NCI-H82 treated with DMSO at 0.1 percent for 48 hours (cell line): ENCODE measurements around the gene GPBAR1.

Source experiments
- DNase-seq: peaks from one replicate; lab custom pipeline; 2025; ENCODE audit not compliant: unreplicated experiment; lab: John Stamatoyannopoulos, UW

The GPBAR1 gene, protein sequence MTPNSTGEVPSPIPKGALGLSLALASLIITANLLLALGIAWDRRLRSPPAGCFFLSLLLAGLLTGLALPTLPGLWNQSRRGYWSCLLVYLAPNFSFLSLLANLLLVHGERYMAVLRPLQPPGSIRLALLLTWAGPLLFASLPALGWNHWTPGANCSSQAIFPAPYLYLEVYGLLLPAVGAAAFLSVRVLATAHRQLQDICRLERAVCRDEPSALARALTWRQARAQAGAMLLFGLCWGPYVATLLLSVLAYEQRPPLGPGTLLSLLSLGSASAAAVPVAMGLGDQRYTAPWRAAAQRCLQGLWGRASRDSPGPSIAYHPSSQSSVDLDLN

DNA sequence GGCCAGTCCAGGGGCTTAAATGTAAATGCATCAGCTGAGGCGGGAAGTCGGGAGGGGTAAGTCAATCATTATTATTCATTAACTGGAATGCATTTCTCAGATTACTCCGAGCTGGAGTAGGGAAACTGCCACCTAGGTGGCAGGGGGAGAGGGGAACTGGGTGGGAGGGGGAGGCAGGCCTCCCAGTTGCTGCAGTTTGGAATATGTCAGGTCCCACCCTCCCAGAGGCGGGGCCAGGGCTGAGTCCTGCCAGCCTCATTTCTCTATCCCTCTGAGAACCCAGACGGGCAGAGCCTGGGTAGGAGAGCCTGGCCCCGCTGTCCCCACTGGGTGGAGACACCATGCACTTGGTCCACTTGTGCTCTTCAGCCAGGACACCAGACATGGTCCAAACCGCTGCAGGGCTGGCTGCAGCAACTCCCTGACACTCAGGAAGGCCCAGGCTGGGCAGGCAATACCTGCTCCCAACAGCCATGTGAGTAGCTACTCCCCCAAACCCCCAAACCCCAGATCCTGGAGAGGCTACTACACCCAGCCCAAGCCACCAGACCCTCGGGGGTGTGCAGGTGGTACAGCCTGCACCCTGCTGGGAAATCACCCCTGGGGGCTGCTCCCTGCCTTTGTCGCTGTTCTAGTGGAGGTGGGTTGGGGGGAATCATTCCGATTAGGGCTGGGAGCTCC lies at the start of gene GPBAR1:
Gene GPBAR1 (plus strand): TSS at position 274 of the 681 bp plus-strand sequence. CDS start 1,710 bp downstream, outside the sequence.
- DNase-seq: peak; percentile 10

GRCh38 chr2:218214116-218214515 lies 46.7 kb upstream of the GPBAR1 start:
- DNase-seq: no peak

- no peak for DNase-seq
Measured at GRCh38 chr2:218216336-218216673, 44.5 kb upstream of the GPBAR1 start.

GRCh38 chr2:218216674-218217359 lies 44.0 kb upstream of the GPBAR1 start, which contains the start of gene ARPC2:
TSS of gene ARPC2 (plus strand) at chr2:218217189. CDS start at chr2:218217471, 282 bp downstream.
- peak; percentile 70 for DNase-seq

DNA sequence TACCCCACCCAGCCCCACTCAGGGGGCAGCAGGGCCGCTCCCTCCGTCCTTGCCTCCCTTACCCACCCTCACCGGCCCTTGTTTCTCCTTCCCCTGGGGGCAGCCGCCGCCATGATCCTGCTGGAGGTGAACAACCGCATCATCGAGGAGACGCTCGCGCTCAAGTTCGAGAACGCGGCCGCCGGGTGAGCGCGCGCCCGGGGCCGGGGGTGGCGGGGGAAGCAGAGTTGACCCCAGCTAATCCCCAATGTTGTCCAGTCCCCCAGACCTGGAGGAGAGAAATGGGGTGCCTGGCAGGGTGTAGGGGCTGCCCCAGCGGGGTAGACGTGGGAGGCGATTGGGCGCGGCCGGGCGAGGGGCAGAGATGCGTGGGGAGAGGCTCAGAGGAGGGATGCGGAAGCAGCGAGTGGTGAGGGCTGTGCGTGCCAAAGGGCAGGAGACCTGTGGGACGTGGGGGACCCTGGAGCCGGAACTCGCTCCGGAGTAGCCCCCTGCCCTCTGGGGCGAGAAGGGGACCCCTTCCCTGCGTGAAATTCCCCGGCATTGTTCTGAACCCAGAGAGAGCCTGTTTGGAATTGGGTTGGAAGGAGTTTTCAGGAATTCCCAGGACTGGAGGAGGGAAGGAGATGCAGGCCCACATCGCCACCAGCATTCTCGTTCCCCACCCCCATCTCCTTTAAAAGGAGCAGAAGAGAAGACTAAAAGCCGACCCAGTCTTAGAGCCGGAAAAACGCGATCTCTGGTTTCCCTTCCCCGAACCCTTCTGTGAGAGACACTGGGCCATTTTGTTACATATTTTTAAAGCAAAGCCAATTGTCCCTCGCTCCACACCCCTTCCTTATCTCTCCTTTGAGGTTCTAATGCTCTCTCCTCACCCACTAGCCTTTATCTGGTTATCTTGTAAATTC lies 43.2 kb upstream of the GPBAR1 start:
- no peak for DNase-seq

DNA sequence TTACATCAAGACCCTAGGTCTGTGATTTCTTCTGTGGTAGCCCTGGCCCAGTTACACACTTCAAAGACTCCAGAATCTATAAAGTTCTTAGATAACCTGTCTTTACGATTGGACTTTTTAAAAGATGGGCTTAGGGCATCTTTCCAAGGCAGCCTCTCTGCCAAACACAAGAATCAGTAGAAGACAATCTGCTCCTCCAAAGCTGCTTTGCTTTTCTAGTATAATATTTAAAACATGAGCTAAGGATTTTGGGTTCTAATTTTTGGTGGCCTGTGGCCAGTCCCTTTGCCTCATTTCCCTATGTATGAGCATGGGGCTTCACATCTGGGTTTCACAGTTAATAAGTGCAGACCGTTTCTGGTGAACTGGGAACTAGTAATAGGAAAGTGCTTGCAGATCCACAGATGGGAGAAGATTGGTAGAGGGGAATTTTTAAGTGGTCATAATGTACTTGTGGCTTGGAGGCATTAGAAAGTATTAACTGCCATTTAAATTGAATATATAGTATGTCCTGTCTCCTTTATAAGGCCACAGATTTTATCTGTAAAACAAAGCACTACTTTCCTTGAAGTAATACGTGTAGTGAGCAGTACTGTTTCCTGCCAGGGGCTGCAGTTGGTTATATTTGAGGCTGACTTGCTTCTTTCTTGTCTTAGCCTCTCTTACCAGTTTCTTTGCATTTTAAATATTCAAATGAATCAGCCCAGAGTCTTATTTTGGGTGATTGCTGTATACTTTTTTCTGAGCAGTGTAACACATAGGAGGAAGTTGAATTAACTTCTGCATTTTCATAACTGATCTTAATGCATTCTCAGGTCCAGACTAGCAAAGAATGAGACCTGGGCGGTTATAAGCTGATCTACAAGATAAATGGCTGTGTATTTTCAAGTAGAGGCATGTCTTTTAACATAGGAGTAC lies 42.3 kb upstream of the GPBAR1 start:
- DNase-seq: no peak

GRCh38 chr2:218219934-218220333 lies 40.9 kb upstream of the GPBAR1 start:
- DNase-seq: no peak

GRCh38 chr2:218221000-218221399 lies 39.8 kb upstream of the GPBAR1 start:
- no peak for DNase-seq

- DNase-seq: no peak
Measured at GRCh38 chr2:218223046-218223445, 37.8 kb upstream of the GPBAR1 start.

DNA sequence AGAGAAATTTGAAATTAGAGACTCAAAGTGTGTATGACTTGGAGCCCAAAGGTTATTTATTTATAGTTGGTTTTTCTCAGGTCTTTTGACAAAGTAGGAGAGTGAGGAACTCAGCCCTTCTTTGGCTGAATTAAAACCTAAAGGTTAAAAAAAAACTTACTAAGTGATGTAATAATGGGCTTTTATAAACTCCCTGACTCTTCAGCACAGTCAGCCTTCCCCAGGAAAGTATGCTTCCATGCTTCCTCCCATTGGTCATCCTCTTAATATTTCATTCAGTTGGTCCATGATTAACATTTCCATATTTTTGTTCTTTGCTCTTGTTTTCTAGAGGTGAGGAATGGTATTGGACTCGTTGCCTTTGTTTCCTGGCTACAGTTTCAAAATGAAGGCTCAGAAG lies 36.6 kb upstream of the GPBAR1 start:
- no peak for DNase-seq

- no peak for DNase-seq
Measured at GRCh38 chr2:218226903-218227302, 33.9 kb upstream of the GPBAR1 start.

DNA sequence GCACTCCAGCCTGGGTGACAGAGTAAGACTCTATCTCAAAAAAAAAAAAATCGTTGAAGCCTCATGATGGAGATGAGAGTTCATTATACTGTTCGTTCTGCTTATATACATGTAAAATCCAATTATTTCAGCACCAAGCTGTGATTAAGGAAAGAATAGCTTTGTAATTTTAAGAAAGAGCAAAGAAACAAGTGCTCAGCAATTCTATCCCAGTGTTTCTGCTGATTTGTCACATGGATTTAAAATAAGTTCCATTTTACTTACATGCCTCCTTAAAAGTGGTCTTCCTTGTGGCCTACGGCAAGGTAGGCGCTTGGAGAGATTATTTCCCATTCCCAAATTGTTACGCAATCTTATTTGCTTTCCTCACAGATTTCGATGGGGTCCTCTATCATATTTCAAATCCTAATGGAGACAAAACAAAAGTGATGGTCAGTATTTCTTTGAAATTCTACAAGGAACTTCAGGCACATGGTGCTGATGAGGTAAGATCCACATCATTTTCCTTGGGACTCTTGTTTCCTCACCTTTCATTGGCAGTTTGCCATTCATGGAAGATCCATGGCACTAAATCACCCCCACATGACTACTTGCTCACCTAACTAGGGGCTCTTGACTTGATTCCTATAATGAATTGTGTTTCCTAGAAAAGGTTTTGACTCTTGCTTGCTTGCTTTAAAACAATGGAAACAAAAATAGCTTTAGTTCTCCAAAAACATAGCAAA lies 32.3 kb upstream of the GPBAR1 start:
- no peak for DNase-seq

DNA sequence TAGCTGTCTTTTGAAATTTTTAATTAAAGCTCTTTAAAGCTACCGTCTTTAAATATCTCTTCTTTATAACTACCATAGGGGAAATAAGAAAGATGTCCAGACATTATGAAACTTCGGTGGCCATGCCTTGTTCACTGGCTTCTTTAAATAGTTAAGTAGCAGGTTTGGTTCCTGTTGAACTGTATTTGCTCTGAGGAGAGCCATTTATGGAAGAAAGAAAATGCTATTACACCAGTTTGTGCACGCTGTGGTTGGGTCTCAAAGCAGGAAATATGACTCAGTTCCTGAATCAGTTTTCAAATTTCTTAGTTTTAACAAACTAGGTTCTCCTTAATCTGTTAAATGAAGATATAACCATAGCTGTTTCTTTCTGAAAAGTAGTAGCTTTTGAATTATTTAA lies 31.6 kb upstream of the GPBAR1 start:
- no peak for DNase-seq

DNA sequence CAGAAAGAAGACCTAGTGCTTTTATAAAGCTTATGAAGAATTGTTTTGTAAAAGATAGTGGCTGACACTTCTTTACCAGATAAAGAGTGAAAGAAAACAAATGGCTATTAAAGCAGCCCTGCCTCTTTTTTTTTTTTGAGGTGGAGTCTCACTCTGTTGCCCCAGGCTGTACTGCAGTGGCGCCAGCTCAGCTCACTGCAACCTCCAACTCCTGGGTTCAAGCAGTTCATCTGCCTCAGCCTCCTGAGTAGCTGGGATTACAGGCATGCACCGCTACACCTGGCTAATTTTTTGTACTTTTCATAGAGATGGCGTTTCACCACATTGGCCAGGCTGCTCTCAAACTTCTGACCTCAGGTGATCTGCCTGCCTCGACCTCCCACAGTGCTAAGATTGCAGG lies 31.0 kb upstream of the GPBAR1 start:
- DNase-seq: no peak

DNA sequence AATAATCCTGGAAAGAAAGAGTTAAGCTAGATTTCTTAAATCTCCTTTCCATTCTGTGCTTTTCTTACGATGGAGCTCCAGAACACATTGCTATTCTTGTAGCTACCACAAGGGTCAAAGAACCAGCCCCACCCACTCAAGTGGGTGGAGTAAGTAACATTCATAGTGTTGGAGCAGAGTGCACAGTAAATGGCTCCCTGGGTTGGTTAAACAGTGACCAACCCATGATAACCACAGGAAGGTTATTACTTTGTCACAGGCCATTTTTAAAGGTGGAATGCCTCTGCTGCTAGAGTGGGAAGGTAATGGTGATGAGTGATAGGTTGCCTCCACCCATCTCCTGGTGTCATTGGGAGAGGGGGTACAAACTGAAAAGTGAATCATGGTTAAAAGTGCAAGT lies 29.9 kb upstream of the GPBAR1 start:
- no peak for DNase-seq

GRCh38 chr2:218233543-218233942 lies 27.3 kb upstream of the GPBAR1 start:
- DNase-seq: no peak

GRCh38 chr2:218234521-218234920 lies 26.3 kb upstream of the GPBAR1 start:
- DNase-seq: no peak

GRCh38 chr2:218235017-218235416 lies 25.8 kb upstream of the GPBAR1 start:
- DNase-seq: no peak

DNA sequence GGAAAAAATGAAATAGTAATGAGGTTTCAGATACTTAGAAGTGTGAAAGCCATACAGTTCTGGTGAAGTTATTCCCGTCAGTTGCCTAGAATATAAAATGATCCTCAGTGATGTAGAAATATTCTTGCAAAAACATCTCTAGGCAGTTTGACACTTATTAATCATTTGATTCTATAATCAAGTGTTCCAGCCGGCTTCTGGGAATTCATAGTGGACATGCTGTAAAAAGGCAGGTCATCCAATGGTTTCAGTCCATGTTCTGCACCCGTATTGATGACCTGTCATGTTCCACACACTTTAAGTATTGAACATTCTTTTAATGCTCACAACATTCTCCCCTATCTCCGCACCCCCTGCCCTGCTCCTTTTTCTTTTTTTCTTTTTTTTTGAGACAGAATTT lies 24.0 kb upstream of the GPBAR1 start:
- no peak for DNase-seq
